LNCAP (cell line): ENCODE data around the gene SLC25A25.

Experiments used
- CTCF ChIP-seq: fragments of 450-650 bp; IDR thresholded peaks from 2 replicates; pipeline ENCODE4 v1.5.1; 2017; ENCODE audit warnings: mild to moderate bottlenecking

SLC25A25 gene

DNA sequence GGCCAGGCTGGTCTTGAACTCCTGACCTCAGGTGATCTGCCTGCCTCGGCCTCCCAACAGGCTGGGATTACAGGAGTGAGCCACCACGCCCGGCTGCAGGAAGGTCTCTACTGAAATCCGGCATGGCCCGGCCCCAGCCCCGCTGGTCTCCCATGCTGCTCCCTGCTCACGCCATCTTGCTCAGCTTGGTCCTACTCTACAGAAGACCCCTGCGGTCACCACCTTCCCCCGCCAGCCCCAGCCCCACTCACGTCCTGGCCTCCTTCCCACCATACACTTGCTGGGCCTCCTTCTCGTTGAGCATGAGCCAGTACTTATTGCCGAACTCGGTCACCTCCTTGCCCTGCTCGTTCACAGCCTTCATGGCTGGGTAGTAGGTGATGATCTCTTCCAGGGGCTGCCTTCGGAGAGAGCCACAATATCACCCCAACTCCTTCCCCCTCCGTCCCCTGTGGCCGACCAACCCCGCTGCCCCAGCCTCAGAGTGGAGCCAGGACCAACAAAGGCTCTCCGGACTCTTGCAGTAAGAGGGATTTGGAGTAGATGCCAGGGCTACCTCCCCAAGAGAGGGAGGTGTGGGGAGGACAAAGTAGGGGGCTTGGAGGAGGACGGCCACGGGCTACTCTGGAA lies 55.5 kb downstream of the SLC25A25 start:
- TF ChIP-seq CTCF = no peak

- no peak for TF ChIP-seq CTCF
These were observed 56.4 kb downstream of the SLC25A25 start for GRCh38 chr9:128124451-128124850.

- peak; percentile 48 for TF ChIP-seq CTCF
These were observed 57.0 kb downstream of the SLC25A25 start for GRCh38 chr9:128124873-128125579.

GRCh38 chr9:128125580-128126354 lies 57.7 kb downstream of the SLC25A25 start:
- no peak for TF ChIP-seq CTCF

DNA sequence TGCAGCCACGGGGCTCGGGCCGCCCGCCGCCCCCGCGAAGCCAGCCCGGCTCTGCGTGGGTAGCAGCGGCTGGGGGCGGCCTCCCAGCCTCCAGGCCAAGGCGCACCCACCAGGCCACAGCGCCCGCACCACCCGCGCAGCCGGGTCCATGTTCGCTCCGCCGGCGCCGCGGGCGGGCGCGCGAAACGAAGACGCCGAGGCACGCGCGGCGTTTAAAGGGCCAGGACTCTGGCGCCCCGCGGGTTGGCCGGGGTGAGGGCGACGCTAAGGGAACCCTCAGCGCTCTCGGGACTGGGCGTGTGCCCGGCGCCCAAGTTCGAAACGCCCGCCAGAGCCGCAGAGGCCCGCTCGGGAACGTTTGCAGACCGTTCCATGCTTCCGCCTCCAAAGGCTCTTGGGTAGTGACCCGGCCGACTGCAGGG lies 59.5 kb downstream of the SLC25A25 start, which contains the start of gene PTGES2:
PTGES2 (minus strand) TSS at position 162 of the 422 bp plus-strand sequence; CDS start at position 150, 12 bp downstream.
- 0 out of 2 replicates have a peak, but pooled peaks have one; percentile 10 for TF ChIP-seq CTCF

DNA sequence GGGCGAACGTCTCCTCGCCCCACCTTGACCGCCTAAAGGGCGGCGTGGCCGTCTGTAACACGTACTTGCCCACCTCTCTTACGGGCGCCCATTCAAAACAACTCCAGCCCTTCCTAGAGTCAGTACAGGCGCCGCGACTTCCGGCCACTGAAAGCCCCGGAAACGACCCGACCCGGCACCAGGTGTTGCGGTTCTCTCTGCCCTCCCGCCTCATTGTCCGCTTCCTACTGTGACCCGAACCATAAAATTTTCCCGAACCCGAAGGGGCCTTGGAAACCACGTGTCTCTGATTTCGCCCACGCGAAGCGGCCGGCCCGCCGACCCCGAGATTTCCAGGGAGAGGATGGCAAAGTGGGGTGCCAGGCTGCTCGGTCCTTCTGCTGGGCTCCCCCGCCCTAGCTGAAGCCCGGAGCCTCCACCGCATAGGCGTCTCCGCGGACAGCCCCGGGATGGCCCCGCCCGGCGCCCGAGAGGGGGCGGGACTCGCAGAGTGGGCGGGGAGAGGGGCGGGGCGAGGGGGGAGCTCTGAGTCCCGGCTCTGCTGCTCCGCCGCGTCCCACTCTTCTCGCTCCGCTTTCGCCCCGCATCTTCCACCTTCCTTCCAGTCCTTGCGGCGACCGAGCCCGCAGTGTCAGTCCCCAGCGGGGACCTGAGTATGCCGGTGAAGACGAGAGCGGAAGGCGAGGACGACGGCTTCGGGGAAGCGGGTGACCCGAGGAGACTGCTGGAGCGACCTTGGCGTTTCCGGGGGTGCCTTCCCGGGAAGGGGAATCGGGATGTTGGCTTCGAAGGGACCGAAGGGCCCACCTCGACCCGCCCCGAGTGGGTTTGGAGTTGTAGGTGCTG lies 60.2 kb downstream of the SLC25A25 start:
- TF ChIP-seq CTCF = no peak
